ENCODE measurements around the gene SLC44A5. TPM values are rescaled to one million over a fixed set of nuclear protein-coding genes. Genes with fewer than 3 reads are reported as not detected.

SLC44A5 gene
- total RNA-seq, 1 donor: under 0.01 TPM

- DNase-seq (ENCODE audit: low read depth): no peak
- no peak overlapping the region for H3K4me3 ChIP-seq (ENCODE audit: low read depth, low read length)
- no peak for TF ChIP-seq CTCF (IDR thresholded peaks at IDR 0.05; ENCODE audit: insufficient read depth, low read depth, low read length)
Measured at GRCh38 chr1:75174031-75174760, 436.7 kb downstream of the SLC44A5 start.

- no peak for DNase-seq (ENCODE audit: low read depth)
- TF ChIP-seq CTCF (IDR thresholded peaks at IDR 0.05; ENCODE audit: insufficient read depth, low read depth, low read length): no peak
Measured at GRCh38 chr1:75172556-75172955, 438.4 kb downstream of the SLC44A5 start.

GRCh38 chr1:75171876-75172275 lies 439.0 kb downstream of the SLC44A5 start:
- no peak for DNase-seq (ENCODE audit: low read depth)
- no peak overlapping the region for H3K4me3 ChIP-seq (ENCODE audit: low read depth, low read length)
- TF ChIP-seq CTCF (IDR thresholded peaks at IDR 0.05; ENCODE audit: insufficient read depth, low read depth, low read length): no peak

More at GRCh38 chr1:75172556-75172955, 438.4 kb downstream of the SLC44A5 start:
- no peak overlapping the region for H3K4me3 ChIP-seq (ENCODE audit: low read depth, low read length)

GRCh38 chr1:75170981-75171380 lies 439.9 kb downstream of the SLC44A5 start:
- TF ChIP-seq CTCF (IDR thresholded peaks at IDR 0.05; ENCODE audit: insufficient read depth, low read depth, low read length): no peak
- DNase-seq (ENCODE audit: low read depth): no peak
- no peak overlapping the region for H3K4me3 ChIP-seq (ENCODE audit: low read depth, low read length)

- H3K4me3 ChIP-seq (ENCODE audit: low read depth, low read length): no peak overlapping the region
- no peak for DNase-seq (ENCODE audit: low read depth)
- no peak for TF ChIP-seq CTCF (IDR thresholded peaks at IDR 0.05; ENCODE audit: insufficient read depth, low read depth, low read length)
Measured at GRCh38 chr1:75170011-75170410, 440.9 kb downstream of the SLC44A5 start.

- no peak for DNase-seq (ENCODE audit: low read depth)
- TF ChIP-seq CTCF (IDR thresholded peaks at IDR 0.05; ENCODE audit: insufficient read depth, low read depth, low read length): no peak
- H3K4me3 ChIP-seq (ENCODE audit: low read depth, low read length): no peak overlapping the region
Measured at GRCh38 chr1:75166821-75167220, 444.1 kb downstream of the SLC44A5 start.

GRCh38 chr1:75165264-75165663 lies 445.6 kb downstream of the SLC44A5 start:
- TF ChIP-seq CTCF (IDR thresholded peaks at IDR 0.05; ENCODE audit: insufficient read depth, low read depth, low read length): no peak
- DNase-seq (ENCODE audit: low read depth): no peak
- no peak overlapping the region for H3K4me3 ChIP-seq (ENCODE audit: low read depth, low read length)

Measured in fibroblast of villous mesenchyme (primary cell).